Parathyroid adenoma (tissue), 2 donors: ENCODE data around the gene MARCKS.

Experiments
- H2AFZ ChIP-seq: fragments of 300-600 bp; sonication (generic); one replicate; pipeline ENCODE4 v1.7.0; 2017; ENCODE audit warnings: antibody characterized with exemption, mild to moderate bottlenecking
- H3K27ac ChIP-seq: fragments of 300-600 bp; sonication (generic); one replicate; pipeline ENCODE4 v1.7.0; 2017
- H3K27me3 ChIP-seq: fragments of 300-600 bp; sonication (generic); one replicate; pipeline ENCODE4 v1.7.0; 2017; ENCODE audit warnings: low read length; ENCODE audit not compliant: control insufficient read depth, insufficient read depth
- H3K36me3 ChIP-seq: fragments of 300-600 bp; sonication (generic); one replicate; pipeline ENCODE4 v1.7.0; 2017; ENCODE audit warnings: low read length; ENCODE audit not compliant: control insufficient read depth, insufficient read depth
- H3K4me1 ChIP-seq: fragments of 300-600 bp; sonication (generic); one replicate; pipeline ENCODE4 v1.7.0; 2017; ENCODE audit warnings: control low read depth
- H3K4me2 ChIP-seq: fragments of 300-600 bp; sonication (generic); one replicate; pipeline ENCODE4 v1.7.0; 2017; ENCODE audit warnings: low read length
- H3K4me3 ChIP-seq: fragments of 300-600 bp; sonication (generic); one replicate; pipeline ENCODE4 v1.7.0; 2017; ENCODE audit warnings: low read depth, low read length
- H3K79me2 ChIP-seq: fragments of 300-600 bp; sonication (generic); one replicate; pipeline ENCODE4 v1.7.0; 2017; ENCODE audit warnings: control low read depth
- H3K9ac ChIP-seq: fragments of 300-600 bp; sonication (generic); one replicate; pipeline ENCODE4 v1.7.0; 2017; ENCODE audit warnings: mild to moderate bottlenecking
- H3K9me3 ChIP-seq: fragments of 300-600 bp; sonication (generic); one replicate; pipeline ENCODE4 v1.7.0; 2017; ENCODE audit warnings: low read length; ENCODE audit not compliant: control insufficient read depth
- CTCF ChIP-seq: fragments of 300-600 bp; sonication (generic); IDR thresholded peaks from one replicate; pipeline ENCODE4 v1.7.0; 2017; ENCODE audit warnings: antibody characterized with exemption, mild to moderate bottlenecking
- donor health status: primary hyperparathyroidism.

The MARCKS gene

GRCh38 chr6:113858480-113859348 lies 1.6 kb downstream of the MARCKS start:
- H3K9ac ChIP-seq = peak overlapping the region; percentile 97
- peak overlapping the region; percentile 92 for H2AFZ ChIP-seq
- peak overlapping the region; percentile 83 for H3K4me3 ChIP-seq
- H3K27me3 ChIP-seq = no peaks in the 10 kb centered on the region
- no peaks in the 10 kb centered on the region for H3K36me3 ChIP-seq
- no peaks in the 10 kb centered on the region for H3K9me3 ChIP-seq
- H3K4me1 ChIP-seq = peaks cover 8% of the 10 kb centered on the region
- peak overlapping the region; percentile 99 for H3K27ac ChIP-seq
- TF ChIP-seq CTCF = peak; percentile 88
- H3K4me2 ChIP-seq = peak overlapping the region; percentile 93
- peaks cover 4% of the 10 kb centered on the region for H3K79me2 ChIP-seq

GRCh38 chr6:113859349-113860180 lies 2.4 kb downstream of the MARCKS start:
- Histone ChIP-seq H2AFZ (peak overlapping the region; percentile 48), H3K27me3 (no peaks in the 10 kb centered on the region), H3K36me3 (no peaks in the 10 kb centered on the region), H3K27ac (peak overlapping the region; percentile 99), H3K79me2 (peaks cover 4% of the 10 kb centered on the region), H3K9ac (no peak overlapping the region), H3K4me1 (peaks cover 8% of the 10 kb centered on the region), H3K4me2 (peak overlapping the region; percentile 93), H3K9me3 (no peaks in the 10 kb centered on the region), H3K4me3 (peak overlapping the region; percentile 83)
- no peak for TF ChIP-seq CTCF

- H2AFZ ChIP-seq = no peak overlapping the region
- peaks cover 8% of the 10 kb centered on the region for H3K4me1 ChIP-seq
- peaks cover 4% of the 10 kb centered on the region for H3K79me2 ChIP-seq
- H3K4me3 ChIP-seq = no peak overlapping the region
- H3K9ac ChIP-seq = no peak overlapping the region
- no peak overlapping the region for H3K4me2 ChIP-seq
- H3K27ac ChIP-seq = no peak overlapping the region
- TF ChIP-seq CTCF = no peak
- H3K9me3 ChIP-seq = no peaks in the 10 kb centered on the region
- H3K27me3 ChIP-seq = no peaks in the 10 kb centered on the region
- H3K36me3 ChIP-seq = no peaks in the 10 kb centered on the region
These were observed 3.2 kb downstream of the MARCKS start for GRCh38 chr6:113860181-113860955.

- H3K27me3 ChIP-seq = no peaks in the 10 kb centered on the region
- H3K36me3 ChIP-seq = no peaks in the 10 kb centered on the region
- H2AFZ ChIP-seq = no peak overlapping the region
- H3K4me2 ChIP-seq = no peak overlapping the region
- no peak overlapping the region for H3K4me3 ChIP-seq
- peaks cover 4% of the 10 kb centered on the region for H3K79me2 ChIP-seq
- no peaks in the 10 kb centered on the region for H3K4me1 ChIP-seq
- TF ChIP-seq CTCF = no peak
- H3K27ac ChIP-seq = no peak overlapping the region
- H3K9me3 ChIP-seq = no peaks in the 10 kb centered on the region
- H3K9ac ChIP-seq = no peak overlapping the region
These were observed 5.0 kb downstream of the MARCKS start for GRCh38 chr6:113862112-113862511.
